ENCODE data around the gene MLKL.

The MLKL gene

GRCh38 chr16:74700438-74701225, at the start of gene MLKL:
Gene MLKL (minus strand): TSS chr16:74700862. CDS start chr16:74695757, 5,105 bp downstream.
- peak; percentile 4 to 44 for DNase-seq

GRCh38 chr16:74749291-74750055, 48.8 kb upstream of the MLKL start:
- no peak for DNase-seq

- DNase-seq, result no peak
Measured at GRCh38 chr16:74748616-74749026, 48.0 kb upstream of the MLKL start.

- DNase-seq, result no peak
Measured at GRCh38 chr16:74747716-74748615, 47.3 kb upstream of the MLKL start.

GRCh38 chr16:74745926-74746325, 45.3 kb upstream of the MLKL start:
- DNase-seq, result no peak

GRCh38 chr16:74745109-74745615, 44.5 kb upstream of the MLKL start:
- no peak for DNase-seq

- DNase-seq, result no peak
Measured at GRCh38 chr16:74744566-74744965, 43.9 kb upstream of the MLKL start.

- peak; percentile 18 to 44 for DNase-seq
Measured at GRCh38 chr16:74743668-74744299, 43.1 kb upstream of the MLKL start.

- DNase-seq, result no peak
Measured at GRCh38 chr16:74743045-74743667, 42.5 kb upstream of the MLKL start.

- DNase-seq, result no peak
Measured at GRCh38 chr16:74742051-74742481, 41.4 kb upstream of the MLKL start.

- DNase-seq, result no peak
Measured at GRCh38 chr16:74740795-74741304, 40.2 kb upstream of the MLKL start.

- DNase-seq, result no peak
Measured at GRCh38 chr16:74739275-74739674, 38.6 kb upstream of the MLKL start.

GRCh38 chr16:74738816-74739215, 38.2 kb upstream of the MLKL start:
- no peak for DNase-seq

GRCh38 chr16:74738113-74738541, 37.5 kb upstream of the MLKL start:
- DNase-seq, result no peak

- no peak for DNase-seq
Measured at GRCh38 chr16:74737521-74737920, 36.9 kb upstream of the MLKL start.

- no peak for DNase-seq
Measured at GRCh38 chr16:74736531-74737157, 36.0 kb upstream of the MLKL start.

- DNase-seq, result no peak
Measured at GRCh38 chr16:74735554-74735953, 34.9 kb upstream of the MLKL start.

- DNase-seq, result no peak
Measured at GRCh38 chr16:74735162-74735452, 34.4 kb upstream of the MLKL start.

GRCh38 chr16:74734361-74735161, 33.9 kb upstream of the MLKL start:
- no peak for DNase-seq

- no peak for DNase-seq
Measured at GRCh38 chr16:74732707-74733350, 32.2 kb upstream of the MLKL start.
